ENCODE data around the gene GPR83. TPM values are rescaled to one million over a fixed set of nuclear protein-coding genes. Genes with fewer than 3 reads are reported as not detected.
"Not testable (repeated sequence)": the region's sequence is repeated elsewhere in the genome, so short reads cannot be mapped to it uniquely, and the experiment has no call there.

The GPR83 gene
- under 1 TPM; 0.54 to 0.92 (median 0.60) TPM for polyA plus RNA-seq (ENCODE audit: insufficient read length in 4 of 4)

DNA sequence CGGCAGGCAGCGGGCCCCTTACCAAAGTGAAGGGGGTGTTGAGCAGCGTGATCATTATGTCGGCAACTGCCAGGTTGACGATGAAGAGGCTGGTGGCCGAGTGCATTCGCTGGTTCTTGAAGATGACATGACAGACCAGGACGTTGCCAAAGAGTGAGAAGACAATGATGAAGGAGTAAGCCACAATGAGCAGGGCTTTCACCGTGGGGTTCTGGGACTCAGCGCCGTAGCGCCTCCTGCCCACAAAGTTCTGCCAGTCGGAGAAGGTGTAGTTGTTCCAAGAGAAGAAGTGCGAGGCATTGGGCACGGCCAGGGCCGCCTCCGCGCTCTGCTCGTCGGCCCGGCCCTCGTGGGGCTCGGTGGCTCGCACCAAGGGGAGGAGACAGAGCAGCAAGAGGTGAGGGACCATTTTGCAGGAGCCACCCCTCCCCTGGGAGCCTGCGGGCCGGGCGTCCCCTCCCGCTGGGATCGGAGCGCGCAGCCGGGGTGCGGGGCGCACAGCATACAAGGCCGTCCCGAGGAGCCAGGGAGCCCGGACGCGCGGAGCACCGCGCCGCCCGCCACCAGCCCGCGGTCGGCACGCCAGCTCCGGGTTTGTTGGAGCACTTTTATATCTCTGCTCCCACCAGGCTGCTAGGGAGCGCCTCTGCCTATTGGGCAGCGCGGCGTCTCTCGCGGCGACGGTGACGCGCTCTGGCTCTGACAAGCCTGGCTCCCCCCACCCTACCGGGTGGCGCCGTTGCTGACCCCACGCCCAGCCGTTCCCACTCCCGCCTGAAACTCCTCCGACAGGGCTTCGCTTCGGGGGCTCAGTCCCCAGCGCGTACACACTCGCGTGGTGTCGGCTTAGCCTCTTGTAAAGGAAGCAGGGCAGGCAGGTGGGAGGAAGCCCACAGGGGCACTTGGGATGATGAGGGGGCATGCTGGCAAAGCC is at the start of gene GPR83:
GPR83 (minus strand) TSS at position 581 of the 934 bp plus-strand sequence; CDS start at position 409, 172 bp downstream.
- peak in 1 of 4 donors; percentile 34 for DNase-seq (ENCODE audit: low read depth in 4 of 4, low spot score in 2 of 4)

DNA sequence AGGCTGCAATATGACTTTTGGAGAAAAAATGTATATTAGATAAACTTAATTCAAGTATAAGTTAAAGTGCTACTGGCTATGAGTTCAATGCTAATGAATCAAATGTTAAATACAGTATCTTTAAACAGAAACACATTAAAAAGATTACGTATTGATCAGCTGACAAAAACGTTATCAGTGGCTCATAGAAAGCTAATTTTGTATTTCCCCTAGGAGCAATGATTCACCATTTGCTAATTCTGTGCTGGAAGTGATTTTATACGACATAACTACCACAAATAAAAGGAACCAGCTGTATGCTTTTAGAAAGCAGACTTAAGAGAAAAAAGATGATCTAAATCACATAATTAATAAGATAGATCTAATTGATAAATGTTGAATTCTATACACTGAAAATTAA is 48.8 kb upstream of the GPR83 start:
- DNase-seq (ENCODE audit: low read depth in 4 of 4, low spot score in 2 of 4) = no peak

DNA sequence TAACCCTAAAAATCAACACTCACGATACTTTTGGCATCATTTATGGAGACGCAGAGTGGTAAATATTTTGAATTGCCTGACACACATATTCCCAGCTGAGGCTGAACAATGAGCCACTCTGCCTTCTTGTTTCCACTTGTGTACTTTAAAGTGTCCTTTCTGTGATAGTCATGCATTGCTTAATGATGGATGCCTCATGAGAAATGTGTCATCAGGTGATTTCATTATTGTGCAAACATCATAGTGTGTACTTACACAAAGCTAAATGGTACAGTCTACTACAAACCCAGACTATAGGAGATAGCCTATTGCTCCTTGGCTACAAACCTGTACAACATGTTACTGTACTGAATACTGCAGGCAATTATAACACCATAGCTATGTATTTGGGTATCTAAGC is 48.2 kb upstream of the GPR83 start:
- DNase-seq (ENCODE audit: low read depth in 4 of 4, low spot score in 2 of 4) = no peak

DNA sequence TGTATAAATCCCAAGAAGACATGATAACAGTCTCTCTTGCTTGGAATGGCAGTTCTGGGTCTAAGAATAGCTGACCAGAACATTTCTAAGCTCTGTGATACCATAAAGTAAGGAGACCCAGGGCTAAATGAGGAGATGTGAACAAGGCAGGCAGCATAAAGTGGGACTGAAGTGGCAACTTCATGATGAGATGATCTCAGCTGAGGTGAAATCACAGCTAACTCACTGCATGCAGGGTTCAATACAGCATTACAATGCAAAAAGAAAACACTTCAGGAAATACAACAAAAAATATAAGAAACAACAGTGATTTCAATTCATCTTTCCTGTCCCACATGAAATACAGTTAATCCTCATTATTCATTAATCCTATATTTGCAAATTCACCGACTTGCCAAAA is 47.8 kb upstream of the GPR83 start:
- no peak for DNase-seq (ENCODE audit: low read depth in 4 of 4, low spot score in 2 of 4)

DNA sequence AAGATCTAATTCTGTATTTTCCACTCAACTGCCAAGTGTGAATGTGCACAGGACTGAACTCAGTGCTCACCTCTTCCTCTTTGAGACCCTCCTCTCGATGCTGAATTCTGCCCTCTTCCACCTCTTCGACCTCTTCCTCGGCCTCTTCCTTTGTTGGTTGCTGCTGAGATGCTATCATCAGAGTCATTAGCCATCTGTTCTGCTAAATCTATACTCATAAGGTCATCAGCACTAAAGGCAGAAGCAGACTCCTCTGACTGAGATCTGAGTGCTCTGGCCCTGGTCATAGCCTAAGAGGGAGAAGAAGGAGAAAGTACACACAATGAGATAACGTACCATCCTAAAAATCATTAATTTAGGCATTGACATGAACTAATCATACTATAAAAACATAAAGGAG is 45.9 kb upstream of the GPR83 start:
- no peak for DNase-seq (ENCODE audit: low read depth in 4 of 4, low spot score in 2 of 4)

DNA sequence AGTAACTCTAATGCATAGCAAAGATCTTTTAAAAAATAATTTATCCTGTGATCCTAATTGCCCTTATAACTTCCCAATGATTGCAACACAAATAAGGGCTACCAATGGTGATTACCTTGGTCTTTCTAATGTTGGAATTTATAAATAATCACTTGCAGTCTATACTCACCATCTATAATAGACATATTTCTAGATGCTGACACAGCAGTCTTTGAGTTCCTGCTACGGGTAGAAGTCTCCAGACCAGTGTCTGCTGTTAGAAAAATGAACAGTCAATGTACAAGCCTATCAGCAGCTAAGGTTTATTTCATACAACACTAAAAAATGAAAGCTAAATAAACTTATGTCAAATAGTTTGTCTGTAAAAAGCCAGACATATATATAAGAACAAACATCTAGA is 44.4 kb upstream of the GPR83 start:
- DNase-seq (ENCODE audit: low read depth in 4 of 4, low spot score in 2 of 4) = no peak

DNA sequence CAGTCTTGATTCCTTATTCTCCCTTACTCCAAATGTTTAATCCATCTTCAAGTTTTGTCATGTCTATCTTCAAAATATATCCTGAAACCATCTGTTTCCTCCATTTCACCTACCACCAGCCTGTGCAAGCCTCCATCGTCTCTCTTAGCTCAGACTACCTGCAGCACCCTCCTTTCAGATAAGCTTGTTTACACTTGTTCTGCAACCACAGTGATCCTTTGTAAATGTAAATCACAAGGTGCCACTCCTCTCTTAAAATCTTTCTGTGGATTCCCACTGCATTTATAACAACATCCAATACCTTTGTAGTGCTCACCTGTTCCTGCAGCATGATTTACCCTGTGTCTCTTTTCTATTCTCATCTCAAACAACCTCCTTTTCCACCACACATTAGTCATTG is 31.8 kb upstream of the GPR83 start:
- no peak for DNase-seq (ENCODE audit: low read depth in 4 of 4, low spot score in 2 of 4)

DNA sequence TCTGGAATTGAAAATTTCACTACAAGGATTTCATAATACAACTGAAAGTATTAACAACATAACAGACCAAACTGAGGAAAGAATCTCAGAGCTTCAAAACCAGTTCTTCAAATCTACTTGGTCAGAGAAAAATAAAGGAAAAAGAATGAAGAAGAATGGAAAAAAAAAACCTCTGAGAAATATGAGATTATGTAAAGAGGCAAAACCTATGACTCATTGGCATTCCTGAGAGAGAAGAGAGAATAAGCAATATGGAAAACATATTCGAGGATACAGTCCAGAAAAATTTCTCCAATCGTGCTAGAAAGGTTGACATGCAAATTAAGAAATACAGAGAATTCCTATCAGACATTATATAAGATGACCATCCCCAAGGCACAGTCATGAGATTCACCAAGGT is 23.4 kb upstream of the GPR83 start:
- DNase-seq (ENCODE audit: low read depth in 4 of 4, low spot score in 2 of 4) = no peak

DNA sequence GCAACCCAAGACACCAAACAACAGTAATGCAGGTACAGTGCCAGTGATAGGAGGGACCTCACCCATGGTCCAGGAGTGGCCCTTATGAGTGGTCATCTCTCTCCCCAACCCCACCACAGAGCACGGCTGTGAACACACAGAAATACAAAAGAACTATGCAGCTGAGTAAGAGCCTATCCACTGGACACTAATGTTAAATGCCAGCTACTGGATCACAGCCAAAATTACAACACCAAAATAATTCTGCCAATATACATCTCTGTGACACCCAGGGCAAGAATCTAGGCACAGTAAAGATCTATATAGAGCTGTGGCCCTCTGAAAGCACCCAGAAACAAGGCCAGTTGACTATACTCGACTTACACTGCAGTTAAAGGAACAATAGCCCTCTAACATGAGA is 22.8 kb upstream of the GPR83 start:
- no peak for DNase-seq (ENCODE audit: low read depth in 4 of 4, low spot score in 2 of 4)

DNA sequence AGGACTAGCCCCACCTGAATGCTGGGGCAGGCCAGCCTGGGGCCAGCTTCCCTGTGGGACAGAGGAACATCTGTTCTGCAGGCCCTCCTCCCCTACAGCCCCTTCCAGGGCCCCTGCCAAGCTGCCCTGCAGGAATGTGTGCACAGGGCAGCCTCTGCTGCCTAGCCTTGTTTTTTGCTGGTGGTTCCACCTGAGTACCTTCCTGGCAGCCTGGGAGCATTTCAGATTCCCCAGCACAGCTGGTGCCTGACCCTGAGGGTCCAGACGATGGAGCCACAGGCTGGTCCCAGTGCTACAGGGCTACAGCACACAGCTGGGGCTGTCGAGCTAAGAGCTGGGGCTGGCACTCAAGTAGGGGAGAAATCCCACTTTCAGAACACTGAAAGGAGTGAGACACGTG is 22.3 kb upstream of the GPR83 start:
- peak in 1 of 4 donors; percentile 31 for DNase-seq (ENCODE audit: low read depth in 4 of 4, low spot score in 2 of 4)

DNA sequence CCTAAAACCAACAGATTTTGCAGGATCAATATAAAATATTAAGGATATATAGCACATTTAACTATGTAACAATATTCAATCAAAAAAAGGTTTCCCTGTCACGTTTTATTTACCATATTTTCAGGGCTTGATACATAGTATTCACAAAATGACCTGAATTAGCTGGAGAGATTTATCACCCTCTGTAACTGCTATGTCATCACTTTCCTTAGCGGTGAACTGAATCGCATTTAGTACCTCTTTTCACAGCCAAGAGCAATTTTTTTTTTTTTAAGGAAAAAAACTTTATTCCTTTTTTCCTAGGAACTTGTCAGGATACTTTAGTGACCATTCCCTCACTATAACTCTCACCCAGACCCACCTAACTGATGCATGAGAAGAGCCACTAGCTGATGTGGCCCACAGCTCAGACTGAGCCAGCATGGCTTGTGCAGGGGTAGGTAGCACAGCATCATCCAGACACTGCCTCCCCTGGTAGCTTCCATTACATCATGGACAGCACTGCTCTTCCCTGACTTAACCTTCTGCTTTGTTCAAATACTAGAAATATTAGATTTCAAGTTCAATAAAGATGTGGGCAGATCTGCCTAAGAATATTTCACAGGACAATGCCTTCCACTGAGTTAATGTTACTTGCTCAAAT is 17.0 kb upstream of the GPR83 start:
- no peak for DNase-seq (ENCODE audit: low read depth in 4 of 4, low spot score in 2 of 4)

DNA sequence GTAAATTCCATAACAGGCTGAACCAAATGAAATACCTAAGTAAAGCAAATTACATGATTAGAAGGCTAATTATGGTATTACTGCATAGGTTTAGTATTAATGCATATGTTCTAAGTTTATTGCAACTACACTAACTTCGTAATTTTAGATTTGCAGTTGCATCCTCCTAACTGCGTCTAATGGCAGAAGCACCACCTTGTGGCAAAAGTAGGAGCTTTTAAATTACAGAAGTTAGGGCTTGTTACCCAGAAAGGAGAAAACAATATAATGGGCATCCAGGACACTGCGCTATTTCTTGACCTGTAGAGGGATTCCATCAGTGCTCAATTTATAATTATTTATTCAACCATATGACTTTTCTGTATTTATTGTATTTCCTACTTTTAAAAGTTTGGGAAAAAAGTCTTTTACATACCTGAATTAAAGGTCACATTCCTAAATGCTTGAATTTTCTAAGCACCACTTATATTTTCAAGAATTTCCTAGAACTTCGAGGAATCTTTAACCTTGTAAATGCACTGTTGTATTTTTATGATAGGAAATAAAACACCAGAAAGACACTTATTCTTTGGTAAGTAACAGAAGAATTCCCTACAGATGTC is 16.3 kb upstream of the GPR83 start:
- DNase-seq (ENCODE audit: low read depth in 4 of 4, low spot score in 2 of 4) = no peak

DNA sequence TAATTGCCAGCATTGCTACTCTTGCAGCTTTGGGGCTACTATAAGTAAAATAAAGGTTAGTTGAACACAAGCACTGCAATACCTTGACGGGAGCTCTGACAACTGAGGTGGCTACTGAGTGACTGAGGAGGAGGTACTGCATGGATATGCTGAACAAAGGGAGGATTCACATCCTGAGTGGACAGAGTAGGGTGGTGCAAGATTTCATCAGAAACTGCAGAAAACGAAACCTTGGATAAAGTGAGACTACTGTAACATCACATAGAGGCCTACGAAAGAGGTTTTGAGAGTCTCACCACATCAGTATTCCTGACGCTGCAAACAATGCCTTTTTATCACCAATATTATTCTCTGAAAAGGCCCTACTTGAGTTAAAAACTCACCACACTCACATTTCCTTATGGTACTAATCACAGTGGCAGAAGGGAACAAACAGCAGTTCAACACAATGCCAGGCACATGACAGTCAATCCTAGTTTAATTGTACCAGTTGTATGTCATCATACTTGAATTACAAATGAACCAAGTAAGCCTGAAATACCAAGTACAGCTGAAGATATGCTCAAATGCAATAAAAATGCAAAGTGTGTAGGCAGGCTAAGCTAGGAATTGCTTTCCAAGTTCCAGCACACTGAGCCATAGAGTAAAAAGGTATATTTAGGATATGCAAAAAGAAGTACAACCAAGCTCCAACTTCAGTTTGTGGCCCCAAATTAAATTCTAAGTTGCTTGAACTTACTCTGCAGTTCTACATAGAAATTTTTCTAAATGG is 4.0 kb upstream of the GPR83 start:
- no peak for DNase-seq (ENCODE audit: low read depth in 4 of 4, low spot score in 2 of 4)

DNA sequence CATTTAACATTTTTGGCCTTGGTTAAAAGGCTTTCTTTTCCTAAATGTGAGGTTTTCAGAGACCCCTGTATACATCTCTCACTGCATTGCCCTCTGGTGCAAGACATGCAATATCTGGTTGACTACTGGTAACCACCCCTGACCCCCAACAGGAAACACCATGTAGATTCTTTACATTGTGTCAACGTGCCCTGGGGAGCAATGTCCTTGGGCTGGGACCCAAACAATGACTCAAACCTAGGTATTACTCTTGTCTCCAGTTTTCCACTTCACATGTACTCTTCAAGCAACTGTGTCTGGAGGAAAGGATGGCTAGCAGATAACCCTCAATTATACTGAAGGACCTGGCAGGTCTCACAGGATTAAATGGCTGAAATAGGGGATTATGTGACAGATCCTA is 1.1 kb upstream of the GPR83 start:
- no peak for DNase-seq (ENCODE audit: low read depth in 4 of 4, low spot score in 2 of 4)

DNA sequence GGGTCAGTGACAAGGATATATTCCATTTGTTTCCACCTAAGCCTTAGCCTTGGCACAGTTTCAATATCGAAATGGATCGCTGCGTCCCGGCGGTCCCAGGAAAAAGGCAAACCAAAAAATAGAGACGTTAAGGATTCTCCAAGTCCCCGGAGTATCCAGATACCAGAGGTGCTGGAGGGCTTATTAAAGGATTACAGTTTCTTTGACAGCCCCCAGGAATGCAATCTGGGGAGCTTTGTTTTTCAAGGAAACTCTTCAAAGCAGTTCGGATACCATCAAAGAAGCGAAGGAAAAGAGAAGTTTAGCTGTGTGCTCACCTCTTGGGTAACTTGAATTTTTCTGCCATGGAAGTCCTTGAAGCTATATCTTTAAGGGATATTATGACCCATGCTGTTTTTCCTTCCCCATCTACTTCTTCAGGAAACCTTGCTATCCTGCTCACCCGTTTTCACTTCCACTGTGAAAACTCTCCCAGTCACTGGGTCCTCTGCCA is 600 bp upstream of the GPR83 start:
- no peak for DNase-seq (ENCODE audit: low read depth in 4 of 4, low spot score in 2 of 4)

DNA sequence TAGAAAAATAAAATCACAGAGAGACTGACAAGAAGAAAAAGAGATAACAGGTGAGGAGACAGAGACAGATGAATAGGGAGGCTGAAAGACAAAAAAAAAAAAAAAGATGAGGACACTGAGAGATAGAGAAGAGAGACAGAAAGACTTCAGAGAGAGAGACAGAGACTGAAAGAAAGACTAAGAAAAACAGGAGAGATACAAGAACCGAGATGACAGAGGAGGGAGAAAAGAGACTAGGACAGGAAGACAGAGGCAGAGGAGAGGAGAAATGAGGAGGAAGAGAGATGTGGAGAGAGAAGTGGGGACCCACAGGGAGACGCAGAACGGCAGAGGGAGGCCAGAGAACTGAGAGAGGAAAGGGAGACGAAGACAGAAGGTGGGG is 771 bp downstream of the GPR83 start:
- no peak for DNase-seq (ENCODE audit: low read depth in 4 of 4, low spot score in 2 of 4)

DNA sequence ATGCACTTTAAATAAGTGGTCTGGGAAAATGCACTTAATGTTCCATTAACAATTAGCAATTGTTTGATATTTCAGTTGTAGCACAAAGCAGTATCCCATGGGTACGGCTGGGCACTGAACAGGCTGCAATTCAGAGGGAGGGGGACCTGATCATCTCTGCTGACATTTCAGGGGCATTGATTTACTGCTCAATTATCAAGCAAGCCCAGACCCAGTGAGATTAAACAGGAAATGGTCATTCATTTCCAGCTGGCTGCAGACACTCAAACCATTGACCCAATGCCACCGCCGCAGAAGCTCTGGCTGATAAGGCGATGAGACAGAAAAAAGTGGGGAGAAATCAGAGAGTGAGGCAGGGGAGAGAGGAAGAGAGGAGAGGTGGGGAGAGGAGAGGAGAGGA is 1.2 kb downstream of the GPR83 start:
- no peak for DNase-seq (ENCODE audit: low read depth in 4 of 4, low spot score in 2 of 4)

DNA sequence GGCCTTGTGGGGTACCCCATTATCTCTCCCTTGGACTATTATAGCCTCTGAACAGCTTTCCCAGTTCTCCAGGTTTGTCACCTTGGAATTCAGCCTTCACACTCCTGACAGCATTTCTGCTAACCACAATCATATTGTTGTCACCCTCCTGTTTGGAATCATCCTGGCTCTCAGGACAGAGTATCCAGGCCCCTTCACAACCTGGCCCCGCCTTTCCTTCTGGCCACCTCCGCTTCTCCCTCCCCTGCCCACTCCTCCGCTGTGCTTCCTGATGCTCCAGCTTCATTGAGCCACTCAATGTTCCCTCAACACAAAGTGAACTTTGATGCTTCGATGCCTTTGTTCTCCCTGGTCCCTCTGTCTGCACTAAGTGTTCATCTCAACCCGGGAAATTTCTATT is 3.1 kb downstream of the GPR83 start:
- no peak for DNase-seq (ENCODE audit: low read depth in 4 of 4, low spot score in 2 of 4)

DNA sequence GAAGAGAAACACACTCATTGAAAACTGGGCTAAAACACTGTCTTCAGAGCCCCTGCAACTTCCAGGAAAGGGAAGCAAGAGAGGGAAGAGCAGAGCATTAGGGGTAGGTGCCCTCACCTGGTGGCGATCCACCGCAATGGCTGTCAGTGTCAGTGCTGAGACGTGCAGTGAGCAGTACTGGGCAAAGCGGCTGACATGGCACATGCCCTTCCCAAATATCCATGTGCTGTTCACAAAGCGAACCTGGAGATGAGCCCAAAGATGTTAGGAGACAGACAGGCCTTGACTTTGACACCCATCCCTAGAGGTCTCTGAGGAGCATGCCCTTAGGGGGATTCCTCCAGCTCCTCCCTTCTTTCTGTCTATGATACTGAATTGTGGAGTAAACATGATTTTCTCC is 4.9 kb downstream of the GPR83 start:
- no peak for DNase-seq (ENCODE audit: low read depth in 4 of 4, low spot score in 2 of 4)

DNA sequence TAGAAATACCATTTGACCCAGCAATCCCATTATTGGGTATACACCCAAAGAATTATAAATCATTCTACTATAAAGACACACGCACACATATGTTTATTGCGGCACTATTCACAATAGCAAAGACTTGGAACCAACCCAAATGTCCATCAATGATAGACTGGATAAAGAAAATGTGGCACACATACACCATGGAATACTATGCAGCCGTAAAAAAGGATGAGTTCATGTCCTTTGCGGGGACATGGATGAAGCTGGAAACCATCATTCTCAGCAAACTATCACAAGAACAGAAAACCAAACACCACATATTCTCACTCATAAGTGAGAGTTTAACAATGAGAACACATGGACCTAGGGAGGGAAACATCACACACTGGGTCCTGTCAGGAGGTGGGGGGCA is 9.3 kb downstream of the GPR83 start:
- not testable (repeated sequence) for DNase-seq (ENCODE audit: low read depth in 4 of 4, low spot score in 2 of 4)

DNA sequence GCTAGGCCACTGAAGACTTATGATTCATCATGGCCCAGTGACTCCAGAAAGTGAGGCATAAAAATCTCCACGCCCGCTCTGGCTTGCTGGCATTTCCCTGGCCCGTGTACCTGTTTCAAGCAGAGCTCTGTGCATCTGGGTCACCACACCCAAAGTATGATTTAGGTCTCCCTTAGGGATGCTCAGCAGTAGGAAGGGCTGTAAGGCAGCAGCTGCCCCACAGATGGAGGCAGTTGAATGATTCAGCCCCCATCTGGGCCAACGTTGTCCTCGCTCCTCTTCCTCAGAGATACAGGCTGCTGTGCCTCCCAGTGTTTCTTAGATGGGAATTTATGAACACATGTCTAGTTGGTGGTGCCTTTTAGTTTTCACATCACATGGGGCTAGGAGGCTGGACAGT is 21.6 kb downstream of the GPR83 start:
- no peak for DNase-seq (ENCODE audit: low read depth in 4 of 4, low spot score in 2 of 4)

Data from left renal cortex interstitium (tissue), 4 donors.